K562 (cell line): ENCODE measurements around the gene GUK1. TPM values are rescaled to one million over a fixed set of nuclear protein-coding genes. Genes with fewer than 3 reads are reported as not detected.

Experiments used
- AFF1 ChIP-seq, 2 experiments: fragments of 450-650 bp; IDR thresholded peaks; 2 replicates each; pipeline ENCODE4 v1.6.1; 2018; ENCODE audit warnings: mild to moderate bottlenecking in 2 of 2, low read depth in 1 of 2; ENCODE audit not compliant: partially characterized antibody in 2 of 2
- C11orf30 ChIP-seq: fragments of 450-650 bp; IDR thresholded peaks from 2 replicates; pipeline ENCODE4 v1.6.1; 2016; ENCODE audit warnings: low read depth, mild to moderate bottlenecking
- CC2D1A ChIP-seq: fragments of 450-650 bp; IDR thresholded peaks from 2 replicates; pipeline ENCODE4 v1.6.1; 2017; ENCODE audit warnings: mild to moderate bottlenecking
- CREM ChIP-seq: IDR thresholded peaks from 2 replicates; pipeline ENCODE4 v1.6.1; 2014; ENCODE audit warnings: antibody characterized with exemption, low read depth
- CTBP1 ChIP-seq: fragments of 450-650 bp; IDR thresholded peaks from 2 replicates; pipeline ENCODE4 v1.6.1; 2016; ENCODE audit warnings: borderline replicate concordance
- E2F3 ChIP-seq: fragments of 250-450 bp; sonication (Bioruptor Pico); IDR thresholded peaks from 2 replicates; pipeline ENCODE4 v1.4.0; 2020; ENCODE audit warnings: mild to moderate bottlenecking
- E2F6 ChIP-seq, 2 experiments: IDR thresholded peaks; 2 replicates each; pipeline ENCODE4 v1.6.1; 2011; ENCODE audit warnings: borderline replicate concordance in 1 of 2, control low read depth in 1 of 2, low read depth in 1 of 2, low read length in 1 of 2, mild to moderate bottlenecking in 1 of 2, mixed read lengths in 1 of 2, moderate library complexity in 1 of 2; ENCODE audit not compliant: insufficient read depth in 1 of 2, insufficient read length in 1 of 2, poor library complexity in 1 of 2, severe bottlenecking in 1 of 2; ENCODE audit errors: extremely low read depth in 1 of 2
- GTF2A2 ChIP-seq: IDR thresholded peaks from 2 replicates; pipeline ENCODE4 v1.6.1; 2016; ENCODE audit warnings: mild to moderate bottlenecking, missing genetic modification characterization, missing compliant biosample characterization
- KDM4B ChIP-seq, 2 experiments: fragments of 450-650 bp in 1 of 2; sonication (generic) in 1 of 2; IDR thresholded peaks; 2 replicates each; pipeline ENCODE4 v1.6.1; 2016 to 2017; ENCODE audit warnings: borderline replicate concordance in 2 of 2, antibody characterized with exemption in 1 of 2, low read depth in 1 of 2, mild to moderate bottlenecking in 1 of 2
- NFIC ChIP-seq: fragments of 450-650 bp; IDR thresholded peaks from 2 replicates; pipeline ENCODE4 v1.6.1; 2017; ENCODE audit warnings: mild to moderate bottlenecking, inconsistent platforms
- SIN3A ChIP-seq, 2 experiments: fragments of 150-350 bp in 1 of 2; IDR thresholded peaks; 2 replicates each; pipeline ENCODE4 v1.6.1; 2011 to 2016; ENCODE audit warnings: borderline replicate concordance in 2 of 2, low read depth in 2 of 2, low read length in 2 of 2, mild to moderate bottlenecking in 2 of 2, moderate library complexity in 2 of 2; ENCODE audit not compliant: control insufficient read depth in 1 of 2
- TCF7 ChIP-seq: sonication (generic); IDR thresholded peaks from 2 replicates; pipeline ENCODE4 v1.6.1; 2016; ENCODE audit warnings: antibody characterized with exemption, borderline replicate concordance
- TEAD1 ChIP-seq, 2 experiments: fragments of 450-650 bp in 1 of 2; sonication (generic) in 1 of 2; formaldehyde crosslinking; IDR thresholded peaks; 2 replicates each; pipeline versions ENCODE4 v1.4.0 to v1.8.0; 2020 to 2022; ENCODE audit warnings: mild to moderate bottlenecking in 2 of 2, missing genetic modification reagents in 1 of 2
- UBTF ChIP-seq, 2 experiments: IDR thresholded peaks; 2 replicates each; pipeline ENCODE4 v1.6.1; 2012; ENCODE audit warnings: improper control_type of control experiment in 2 of 2, low read depth in 2 of 2, low read length in 2 of 2, borderline replicate concordance in 1 of 2
- ZFP91 ChIP-seq: sonication (generic); formaldehyde crosslinking; IDR thresholded peaks from 2 replicates; pipeline ENCODE4 v1.8.0; 2022; ENCODE audit warnings: mild to moderate bottlenecking, missing genetic modification reagents
- ZNF778 ChIP-seq: fragments of 450-650 bp; formaldehyde crosslinking; IDR thresholded peaks from 2 replicates; pipeline ENCODE4 v1.4.0; 2020; ENCODE audit warnings: mild to moderate bottlenecking, moderate library complexity
- ZNF785 ChIP-seq: fragments of 250-450 bp; sonication (Bioruptor Pico); IDR thresholded peaks from 2 replicates; pipeline ENCODE4 v1.4.0; 2020; ENCODE audit warnings: mild to moderate bottlenecking
- polyA plus RNA-seq, 8 experiments: library from polyadenylated mRNA; depleted of rRNA in 4 of 8; stranded (reverse) in 5 of 8; unstranded in 3 of 8; fragments of >200 nt; fragmentation: Nextera tagmentation in 2 of 8; fragmentation: Illumina TruSeq in 1 of 8; extraction: Ambion mirVana in 2 of 8; extraction: Trizol in 1 of 8; gene quantifications; 2 replicates each; pipeline versions ENCODE4 v1.2.1 to v1.2.3, GENCODE V29; 2011 to 2014; ENCODE audit warnings: inconsistent platforms in 1 of 8, missing spikeins in 1 of 8
- total RNA-seq, 7 experiments: library from RNA; depleted of rRNA in 6 of 7; stranded (reverse); fragments of >200 nt in 6 of 7; fragmentation: Illumina TruSeq in 2 of 7; extraction: Trizol in 2 of 7; gene quantifications; 2 replicates each; pipeline versions ENCODE4 v1.2.1 to v1.2.3, GENCODE V29; 2011 to 2021; ENCODE audit warnings: low replicate concordance in 1 of 7

The GUK1 gene
- total and polyA plus RNA-seq, 9 of the 15 experiments (the other 6 are each of a cell fraction or from before 2014, with no cell fraction given) = 7.0 to 331 (median 132) TPM

- TF ChIP-seq AFF1 (IDR thresholded peaks at IDR 0.05; ENCODE audit: low read depth in 1 of 2, partially characterized antibody in 2 of 2) (no peak), C11orf30 (no peak), SIN3A (IDR thresholded peaks at IDR 0.05; ENCODE audit: borderline replicate concordance in 2 of 2, control insufficient read depth in 1 of 2, low read depth in 2 of 2, low read length in 2 of 2) (peak in 1 of 2 experiments; percentile 13; a peak in 1 of 4 replicates), TEAD1 (CRISPR knock-in tag; IDR thresholded peaks at IDR 0.05) (no peak), E2F6 (IDR thresholded peaks at IDR 0.05; ENCODE audit: borderline replicate concordance in 1 of 2, extremely low read depth in 1 of 2, insufficient read depth in 1 of 2, insufficient read length in 1 of 2, low read depth in 1 of 2, low read length in 1 of 2, poor library complexity in 1 of 2, severe bottlenecking in 1 of 2) (peak in 1 of 2 experiments; percentile 72), E2F3 (CRISPR knock-in tag) (no peak), ZNF778 (CRISPR knock-in tag) (no peak), ZFP91 (CRISPR knock-in tag) (no peak), KDM4B (IDR thresholded peaks at IDR 0.05; ENCODE audit: borderline replicate concordance in 2 of 2, low read depth in 1 of 2) (no peak), NFIC (peak; percentile 11; the same call in 1 of the 2 replicates), CTBP1 (peak; percentile 16; the same call in 1 of the 2 replicates), ZNF785 (CRISPR knock-in tag) (no peak), TCF7 (no peak), UBTF (IDR thresholded peaks at IDR 0.05; ENCODE audit: borderline replicate concordance in 1 of 2, low read depth in 2 of 2, low read length in 2 of 2) (peak; percentile 44 to 68; a peak in 2 of 4 replicates), GTF2A2 (no peak), CREM (0 out of 2 replicates have a peak, but pooled peaks have one; percentile 7), CC2D1A (no peak)
These were observed 37.9 kb upstream of the GUK1 start (continued) for GRCh38 chr1:228101994-228102790.
